ENCODE data around the gene SCIN. TPM values are rescaled to one million over a fixed set of nuclear protein-coding genes. Genes with fewer than 3 reads are reported as not detected.

Gene SCIN
- polyA plus RNA-seq, 1 donor (not counting 4 experiments of a cell fraction or from before 2014, with no cell fraction given) = not detected

- Histone ChIP-seq H3K9me3 (ENCODE audit: control insufficient read depth, low read depth, low read length) (no peaks in the 10 kb centered on the region), H3K79me2 (ENCODE audit: control insufficient read depth, insufficient read depth, low read length) (peaks cover 21% of the 10 kb centered on the region), H3K27me3 (ENCODE audit: control insufficient read depth, extremely low read depth, insufficient read depth, low read length) (no peaks in the 10 kb centered on the region), H3K4me1 (ENCODE audit: control insufficient read depth, extremely low read depth, insufficient read depth, low read length) (peaks cover 17% of the 10 kb centered on the region), H3K4me2 (ENCODE audit: control insufficient read depth, extremely low read depth, insufficient read depth, low read depth, low read length) (no peak overlapping the region), H3K36me3 (ENCODE audit: control insufficient read depth in 2 of 2, extremely low read depth in 1 of 2, insufficient read depth in 2 of 2, low read length in 2 of 2) (no peaks in the 10 kb centered on the region), H3K27ac (ENCODE audit: control insufficient read depth, insufficient read depth, low read length) (no peak overlapping the region), H3K9me1 (ENCODE audit: control insufficient read depth, extremely low read depth, insufficient read depth, low read length) (no peaks in the 10 kb centered on the region), H2AFZ (ENCODE audit: control insufficient read depth, low read length) (no peak overlapping the region), H3K4me3 (ENCODE audit: control insufficient read depth in 2 of 3, extremely low read depth in 1 of 3, insufficient read depth in 2 of 3, low read depth in 1 of 3, low read length in 3 of 3) (no peak overlapping the region), H4K20me1 (ENCODE audit: control insufficient read depth, extremely low read depth, insufficient read depth, low read length) (no peaks in the 10 kb centered on the region), H3K9ac (ENCODE audit: control insufficient read depth, extremely low read depth, insufficient read depth, low read length) (no peak overlapping the region)
- FAIRE-seq (no peak), DNase-seq (ENCODE audit: low read depth, low spot score) (no peak)
- dilution Hi-C loops (cut with MboI; ENCODE audit: extremely low pct_ligation_motif_present, low sequenced_read_pairs) = loop anchor here (25.0 kb wide), 1 partner anchor 567 kb away; no protein-coding TSS in a partner anchor
- TF ChIP-seq CTCF (optimal IDR thresholded peaks at IDR 0.05 in 1 of 3, IDR thresholded peaks at IDR 0.05 in 1 of 3, conservative IDR thresholded peaks at IDR 0.05 in 1 of 3; ENCODE audit: extremely low read depth in 1 of 3, insufficient read depth in 2 of 3, low read length in 3 of 3) (no peak), EZH2 (IDR thresholded peaks at IDR 0.05; ENCODE audit: low read length) (no peak)
Observed at GRCh38 chr7:12694817-12695216, 124.3 kb downstream of the SCIN start.

- Histone ChIP-seq H3K4me3 (ENCODE audit: control insufficient read depth in 2 of 3, extremely low read depth in 1 of 3, insufficient read depth in 2 of 3, low read depth in 1 of 3, low read length in 3 of 3) (no peak overlapping the region), H2AFZ (ENCODE audit: control insufficient read depth, low read length) (peak overlapping the region; percentile 39), H3K4me2 (ENCODE audit: control insufficient read depth, extremely low read depth, insufficient read depth, low read depth, low read length) (peak overlapping the region; percentile 14), H3K27me3 (ENCODE audit: control insufficient read depth, extremely low read depth, insufficient read depth, low read length) (no peaks in the 10 kb centered on the region), H4K20me1 (ENCODE audit: control insufficient read depth, extremely low read depth, insufficient read depth, low read length) (no peaks in the 10 kb centered on the region), H3K4me1 (ENCODE audit: control insufficient read depth, extremely low read depth, insufficient read depth, low read length) (peaks cover 8% of the 10 kb centered on the region), H3K27ac (ENCODE audit: control insufficient read depth, insufficient read depth, low read length) (no peak overlapping the region), H3K79me2 (ENCODE audit: control insufficient read depth, insufficient read depth, low read length) (peaks cover 10% of the 10 kb centered on the region), H3K9ac (ENCODE audit: control insufficient read depth, extremely low read depth, insufficient read depth, low read length) (no peak overlapping the region), H3K36me3 (ENCODE audit: control insufficient read depth in 2 of 2, extremely low read depth in 1 of 2, insufficient read depth in 2 of 2, low read length in 2 of 2) (no peaks in the 10 kb centered on the region), H3K9me3 (ENCODE audit: control insufficient read depth, low read depth, low read length) (no peaks in the 10 kb centered on the region), H3K9me1 (ENCODE audit: control insufficient read depth, extremely low read depth, insufficient read depth, low read length) (no peaks in the 10 kb centered on the region)
- dilution Hi-C loops (cut with MboI; ENCODE audit: extremely low pct_ligation_motif_present, low sequenced_read_pairs) = loop anchor here (25.0 kb wide), 1 partner anchor 566 kb away; no protein-coding TSS in a partner anchor
- TF ChIP-seq CTCF (optimal IDR thresholded peaks at IDR 0.05 in 1 of 3, IDR thresholded peaks at IDR 0.05 in 1 of 3, conservative IDR thresholded peaks at IDR 0.05 in 1 of 3; ENCODE audit: extremely low read depth in 1 of 3, insufficient read depth in 2 of 3, low read length in 3 of 3) (no peak), EZH2 (IDR thresholded peaks at IDR 0.05; ENCODE audit: low read length) (no peak)
- peak; percentile 87 for FAIRE-seq
- DNase-seq (ENCODE audit: low read depth, low spot score) = no peak
Observed at GRCh38 chr7:12695965-12696364, 125.4 kb downstream of the SCIN start.
